Stimulated activated CD8-positive, alpha-beta memory T cell treated with anti-CD3 and anti-CD28 coated beads, Interleukin-15, amount 100 ng/mL, for 24 hours (primary cell): Measurements from ENCODE around the gene AFF4.

Experiments
- DNase-seq: peaks from one replicate; pipeline ENCODE4 v3.0.0-alpha.2; 2020; ENCODE audit warnings: low read depth

AFF4 gene

DNA sequence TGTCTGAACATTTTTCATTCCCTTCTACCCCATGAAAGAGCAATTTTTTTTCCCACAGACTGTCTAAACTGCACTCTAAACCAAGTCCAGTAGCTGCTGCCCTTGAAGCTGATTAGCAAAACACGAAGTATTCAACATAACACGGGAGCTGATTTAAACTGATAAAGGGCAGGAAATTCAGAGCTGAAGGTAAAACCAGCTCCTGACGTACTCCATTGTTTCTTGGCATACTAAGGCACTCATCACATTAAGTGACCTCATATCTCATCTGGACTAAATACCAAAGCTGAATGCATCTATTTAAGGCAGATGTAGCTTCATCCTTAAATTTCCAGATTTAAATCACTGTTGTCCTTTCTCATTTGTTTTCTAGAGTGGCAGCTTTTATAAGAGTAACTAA, 109.1 kb downstream of the AFF4 start:
- DNase-seq = no peak

- DNase-seq = no peak
These were observed 109.6 kb downstream of the AFF4 start for GRCh38 chr5:132853790-132854189.

GRCh38 chr5:132853323-132853722, 110.1 kb downstream of the AFF4 start:
- no peak for DNase-seq

DNA sequence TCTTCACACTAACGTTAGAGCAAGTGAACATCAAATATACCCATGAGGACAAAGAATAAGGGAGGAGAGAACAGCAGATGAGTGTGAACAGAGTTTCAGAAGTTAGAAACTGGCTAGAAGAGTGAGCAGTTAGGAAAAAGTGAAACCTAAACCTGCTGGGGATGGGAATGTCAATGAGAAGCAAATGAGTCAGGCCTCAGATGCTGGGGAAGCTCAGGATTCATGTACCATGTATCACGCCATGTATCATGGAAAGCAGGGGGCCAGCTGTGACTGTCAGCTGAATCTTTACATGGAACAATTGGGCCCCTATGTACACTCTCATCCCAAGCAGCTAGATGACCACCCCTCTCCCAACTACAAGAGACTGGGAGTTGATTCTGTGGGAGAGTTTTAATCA, 113.4 kb downstream of the AFF4 start:
- DNase-seq = no peak

DNA sequence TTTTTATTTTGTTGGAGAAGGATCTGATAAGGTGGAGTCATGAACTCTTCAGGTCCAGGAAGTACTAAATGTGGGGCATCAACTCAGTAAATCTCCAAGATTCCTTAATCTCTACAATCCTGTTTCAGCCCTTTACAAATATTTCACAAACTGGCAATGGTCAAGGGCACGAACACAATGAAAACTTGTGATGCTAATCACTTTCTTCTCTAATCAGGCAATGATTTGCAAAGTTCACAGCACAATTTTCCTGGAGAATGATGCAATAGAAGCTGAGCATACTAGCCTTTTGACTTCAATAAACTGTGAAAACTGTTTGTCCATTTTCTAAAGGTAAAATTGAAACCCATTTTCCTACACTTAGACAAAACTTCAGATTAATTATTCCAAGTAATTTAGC, 114.1 kb downstream of the AFF4 start:
- no peak for DNase-seq

DNA sequence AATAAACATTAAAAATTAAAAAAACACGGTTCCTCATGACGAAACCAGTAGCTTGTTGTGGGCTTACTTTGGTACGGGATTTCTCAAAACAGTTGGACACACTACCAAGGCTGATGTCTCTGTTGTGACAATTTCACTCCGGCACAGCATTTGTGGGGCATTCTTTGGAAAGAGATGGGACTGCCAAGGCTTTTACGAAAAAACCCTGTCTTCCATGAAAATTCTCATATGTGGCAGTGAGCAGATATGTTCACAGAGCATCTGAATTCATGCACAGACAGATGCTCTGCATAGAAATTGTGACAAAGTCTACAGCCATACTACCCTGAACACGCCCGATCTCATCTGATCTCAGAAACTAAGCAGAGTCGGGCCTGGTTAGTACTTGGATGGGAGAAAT, 115.2 kb downstream of the AFF4 start:
- DNase-seq = no peak

- no peak for DNase-seq
These were observed 122.1 kb downstream of the AFF4 start for GRCh38 chr5:132841305-132841704.

- no peak for DNase-seq
These were observed 122.5 kb downstream of the AFF4 start for GRCh38 chr5:132840896-132841295.

DNA sequence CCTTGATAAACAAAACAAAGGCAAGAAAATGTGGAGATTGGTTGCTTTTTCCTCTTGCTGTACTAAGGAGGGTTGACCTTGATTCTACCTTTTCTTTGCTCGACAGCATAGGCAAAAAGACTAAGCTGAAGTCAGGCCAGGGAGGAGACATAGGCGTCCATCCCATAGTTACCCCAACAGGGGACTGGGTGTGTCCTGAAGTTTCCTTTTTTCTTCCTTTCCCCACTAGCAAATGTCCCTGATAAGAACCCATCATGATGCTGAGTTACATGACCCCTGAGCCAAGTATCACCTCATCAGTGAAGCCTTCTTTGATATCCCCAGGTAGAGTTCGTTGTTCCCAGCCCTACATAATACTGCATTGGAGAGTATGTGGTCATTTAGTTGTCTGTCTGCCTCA, 123.1 kb downstream of the AFF4 start:
- DNase-seq = no peak

DNA sequence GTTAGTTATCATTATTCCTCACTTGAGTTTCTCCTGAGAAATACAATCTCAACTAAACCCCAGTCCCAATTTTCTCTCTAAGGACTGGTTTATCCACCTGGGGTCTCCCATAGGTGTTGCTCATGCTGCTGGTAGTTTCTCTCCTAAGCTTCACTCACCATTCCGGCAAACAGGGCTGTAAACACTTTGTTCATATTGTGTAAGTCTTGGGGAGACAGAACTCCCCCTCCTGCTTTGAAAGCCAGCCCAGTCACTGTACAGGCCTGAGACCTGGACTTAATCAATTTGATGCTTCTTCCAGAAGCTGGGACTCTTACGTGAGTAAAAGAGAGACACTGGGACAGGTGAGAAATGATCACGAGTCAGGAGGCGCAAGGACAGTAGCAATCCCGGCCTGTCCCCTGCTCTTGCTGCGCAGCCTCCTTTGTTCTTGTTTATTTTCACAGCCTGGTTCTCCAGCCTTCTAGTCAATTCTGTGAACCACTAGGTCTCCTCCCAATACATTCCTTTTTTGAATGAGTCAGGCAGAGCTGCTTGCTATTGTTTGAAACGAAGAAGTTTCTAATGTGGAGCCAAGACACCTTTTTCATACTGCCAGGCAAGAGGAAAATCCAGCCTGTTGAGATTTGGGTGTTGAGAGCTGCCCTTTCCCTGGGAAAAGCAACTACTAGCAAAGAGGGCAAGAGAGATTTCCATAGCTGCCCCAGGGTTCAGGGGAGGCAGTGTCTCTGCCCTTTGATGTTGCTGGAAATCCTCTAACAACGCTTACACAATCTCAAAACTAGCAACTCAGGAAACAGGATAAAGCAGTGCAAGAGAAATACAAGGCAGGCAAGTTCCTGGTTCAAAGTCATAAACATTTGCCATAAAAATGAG, 123.8 kb downstream of the AFF4 start:
- no peak for DNase-seq

DNA sequence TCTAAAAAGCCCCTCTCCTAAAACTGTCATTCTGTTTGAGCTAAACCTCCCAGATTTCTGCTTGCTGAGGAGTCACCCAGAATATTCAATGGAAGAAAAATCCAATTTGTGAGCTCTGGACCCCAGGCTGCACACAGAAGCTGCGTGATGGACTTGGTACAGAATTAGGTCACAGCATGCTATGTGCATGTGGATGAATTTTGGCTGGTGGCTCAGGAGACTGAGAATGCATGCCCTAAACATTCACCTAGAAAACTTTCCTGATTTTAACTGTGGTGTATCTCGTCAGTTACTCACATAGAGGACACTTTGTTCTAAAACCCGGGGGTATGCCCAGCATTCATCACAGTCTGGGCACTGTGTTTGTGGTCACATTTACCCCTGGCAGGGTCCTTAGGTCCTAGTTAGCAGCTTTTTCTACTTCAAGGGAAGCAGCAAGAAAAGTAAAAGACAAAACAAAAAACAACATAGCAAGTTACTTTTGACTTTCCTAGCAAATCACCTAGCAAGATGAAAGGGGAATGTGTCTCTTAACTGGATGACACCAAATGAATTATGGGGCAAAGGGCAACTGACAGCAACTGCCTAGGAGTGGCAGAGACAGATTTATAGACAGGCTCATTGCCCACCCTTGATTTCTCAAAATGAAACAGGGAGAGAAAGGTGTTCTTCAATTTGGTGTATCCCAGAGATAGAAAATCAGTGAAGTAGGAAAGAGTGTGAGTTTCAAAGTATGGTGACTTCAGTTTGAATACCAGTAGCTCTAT, 124.7 kb downstream of the AFF4 start:
- DNase-seq = no peak

DNA sequence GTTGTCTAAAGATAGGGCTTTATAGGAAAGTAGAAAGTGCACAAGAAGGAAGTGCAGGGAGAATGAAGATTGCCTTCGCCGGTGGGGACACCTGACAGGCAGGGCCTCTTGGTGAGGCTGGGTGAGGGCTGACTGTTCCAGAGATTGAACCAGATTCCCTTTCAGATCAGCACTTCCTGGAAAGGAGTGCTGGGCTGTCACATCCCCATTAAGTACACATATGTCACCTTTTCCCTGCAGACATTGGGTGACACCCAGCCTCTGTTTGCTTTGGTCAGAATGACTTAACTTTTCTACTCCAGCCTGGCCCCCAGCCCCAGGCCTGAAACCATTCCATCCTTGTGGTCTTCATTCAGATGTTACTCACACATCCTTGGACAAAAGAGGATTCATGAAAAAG, 125.6 kb downstream of the AFF4 start:
- no peak for DNase-seq

DNA sequence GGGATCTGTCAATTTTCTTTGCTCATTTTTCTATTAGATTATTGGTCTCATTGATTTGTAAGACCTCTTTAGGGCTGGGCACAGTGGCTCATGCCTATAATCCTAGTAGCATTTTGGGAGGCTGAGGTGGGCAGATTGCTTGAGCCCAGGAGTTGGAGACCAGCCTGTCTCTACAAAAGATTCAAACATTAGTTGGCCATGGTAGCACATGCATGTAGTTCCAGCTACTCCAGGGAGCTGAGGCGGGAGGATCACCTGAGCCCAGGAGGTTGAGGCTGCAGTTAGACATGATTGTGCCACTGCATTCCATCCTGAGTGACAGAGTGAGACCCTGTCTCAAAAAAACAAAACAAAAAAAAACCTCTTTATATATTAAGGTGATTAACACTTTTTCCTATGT, 126.6 kb downstream of the AFF4 start:
- no peak for DNase-seq

DNA sequence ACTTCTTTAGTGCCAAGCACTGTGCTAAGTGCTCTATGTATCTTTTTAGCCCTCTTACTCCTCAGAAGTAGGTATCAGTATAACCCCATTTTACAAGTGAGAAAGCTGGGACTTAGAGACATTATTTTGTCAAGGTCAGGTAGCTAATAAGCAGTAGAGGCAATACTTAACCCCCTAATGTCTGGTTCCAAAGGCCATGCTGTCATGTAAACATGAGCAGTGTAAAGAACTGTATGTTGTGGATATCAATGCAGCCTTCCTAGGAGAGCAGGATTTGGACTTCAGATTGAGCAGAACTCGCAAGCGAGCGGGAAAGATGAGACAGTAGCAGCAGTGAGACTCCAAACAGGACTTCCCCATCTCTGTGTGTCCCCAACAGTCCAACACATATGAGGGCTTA, 129.4 kb downstream of the AFF4 start:
- DNase-seq = no peak

GRCh38 chr5:132832612-132833011, 130.8 kb downstream of the AFF4 start:
- no peak for DNase-seq

- no peak for DNase-seq
These were observed 132.2 kb downstream of the AFF4 start for GRCh38 chr5:132831095-132831860.

- DNase-seq = no peak
These were observed 132.9 kb downstream of the AFF4 start, which contains the start of gene SHROOM1 for GRCh38 chr5:132830436-132831094. TSS of gene SHROOM1 (minus strand) at chr5:132830647. CDS start at chr5:132826140, 4,507 bp downstream.

GRCh38 chr5:132829742-132830435, 133.5 kb downstream of the AFF4 start:
- no peak for DNase-seq

DNA sequence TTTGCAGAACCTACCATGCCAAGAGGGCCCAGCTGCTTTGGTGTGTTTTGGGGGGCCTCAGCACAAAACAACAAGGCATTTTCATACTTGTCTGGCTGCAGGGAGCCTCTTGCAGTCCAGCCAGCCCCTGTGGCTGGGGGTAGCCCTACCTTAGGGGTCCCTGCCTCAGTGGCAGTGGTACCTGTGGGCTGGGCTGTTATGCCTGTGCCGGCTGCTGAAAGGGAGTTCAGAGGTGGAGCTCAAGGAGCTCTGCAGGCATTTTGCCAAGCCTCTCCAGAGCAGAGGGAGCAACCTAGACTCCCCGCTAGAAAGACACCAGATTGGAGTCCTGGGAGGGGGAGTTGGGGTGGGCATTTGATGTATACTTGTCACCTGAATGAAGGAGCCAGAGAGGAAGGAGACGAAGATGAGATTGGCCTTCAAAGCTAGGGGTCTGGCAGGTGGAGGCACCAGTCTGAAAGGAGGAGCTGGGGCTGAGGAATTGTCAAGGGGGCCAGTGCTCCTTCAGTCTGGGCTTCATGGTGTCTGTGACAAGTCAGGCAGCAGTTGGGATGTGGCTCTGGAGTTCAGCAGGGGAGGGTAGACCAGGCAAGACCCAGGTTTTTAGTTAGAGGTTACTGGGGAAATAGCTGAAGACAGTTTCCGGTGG, 134.5 kb downstream of the AFF4 start:
- DNase-seq = no peak

GRCh38 chr5:132827943-132828673, 135.3 kb downstream of the AFF4 start:
- DNase-seq = no peak
